Measurements from ENCODE around the gene TMTC2. TPM values are rescaled to one million over a fixed set of nuclear protein-coding genes. Genes with fewer than 3 reads are reported as not detected.

The TMTC2 gene
- total and polyA plus RNA-seq, 5 donors from 2014 or later, result 0.10 to 6.3 (median 0.21) TPM

DNA sequence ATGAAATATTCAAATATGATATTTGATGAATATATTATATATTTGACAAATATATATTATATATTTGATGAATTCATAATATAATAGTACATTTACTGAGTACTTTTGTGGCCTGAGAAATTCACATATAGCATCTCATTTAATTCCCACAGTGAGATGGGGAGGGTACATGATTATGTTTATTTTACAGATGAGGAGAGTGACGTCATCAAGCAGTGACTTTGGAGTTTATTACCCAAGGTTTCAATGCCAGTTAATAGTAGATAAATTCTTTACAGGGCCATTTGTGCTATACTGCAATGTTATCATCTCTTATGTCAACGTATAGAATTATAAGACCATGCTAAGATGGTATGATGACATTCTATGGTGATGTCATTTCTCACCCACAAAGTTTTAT, 352.7 kb downstream of the TMTC2 start:
- Mint-ChIP-seq H3K36me3 (no peaks in the 10 kb centered on the region), H3K4me1 (no peaks in the 10 kb centered on the region), H3K9me3 (peaks cover 0 to 5% (median 0%) of the 10 kb centered on the region in 7 donors), H3K4me3 (no peak overlapping the region), H3K27me3 (peaks cover 4% of the 10 kb centered on the region), H3K27ac (no peak overlapping the region)
- no peak overlapping the region for H3K27ac ChIP-seq (ENCODE audit: insufficient read depth, low read length, poor library complexity, severe bottlenecking)
- H3K9me3 ChIP-seq (ENCODE audit: control insufficient read depth in 2 of 2, low read length in 2 of 2), result no peaks in the 10 kb centered on the region
- H3K27me3 ChIP-seq (ENCODE audit: control insufficient read depth, insufficient read depth, low read length), result no peaks in the 10 kb centered on the region
- ATAC-seq (ENCODE audit: low read depth in 2 of 2) (no peak), DNase-seq (no peak)
- H3K4me1 ChIP-seq (ENCODE audit: control insufficient read depth, insufficient read depth, low read length, poor library complexity, severe bottlenecking), result no peaks in the 10 kb centered on the region
- no peak overlapping the region for H3K4me3 ChIP-seq (ENCODE audit: low read depth, low read length)
- H3K36me3 ChIP-seq (ENCODE audit: control insufficient read depth, insufficient read depth, low read length), result no peaks in the 10 kb centered on the region

- no peaks in the 10 kb centered on the region for H3K27me3 ChIP-seq (ENCODE audit: control insufficient read depth, insufficient read depth, low read length)
- H3K36me3 ChIP-seq (ENCODE audit: control insufficient read depth, insufficient read depth, low read length), result no peaks in the 10 kb centered on the region
- ATAC-seq (ENCODE audit: low read depth in 2 of 2), result no peak
- H3K9me3 ChIP-seq (ENCODE audit: control insufficient read depth in 2 of 2, low read length in 2 of 2), result no peaks in the 10 kb centered on the region
- DNase-seq, result no peak
- no peak overlapping the region for H3K4me3 Mint-ChIP-seq
- peaks cover 4% of the 10 kb centered on the region for H3K27me3 Mint-ChIP-seq
- H3K4me3 ChIP-seq (ENCODE audit: low read depth, low read length), result no peak overlapping the region
- H3K27ac ChIP-seq (ENCODE audit: insufficient read depth, low read length, poor library complexity, severe bottlenecking), result no peak overlapping the region
- no peak overlapping the region for H3K27ac Mint-ChIP-seq
- no peaks in the 10 kb centered on the region for H3K36me3 Mint-ChIP-seq
- no peaks in the 10 kb centered on the region for H3K4me1 ChIP-seq (ENCODE audit: control insufficient read depth, insufficient read depth, low read length, poor library complexity, severe bottlenecking)
- no peaks in the 10 kb centered on the region for H3K4me1 Mint-ChIP-seq
- peaks cover 0 to 5% (median 0%) of the 10 kb centered on the region in 7 donors for H3K9me3 Mint-ChIP-seq
Measured at GRCh38 chr12:83040339-83040738, 353.6 kb downstream of the TMTC2 start.

GRCh38 chr12:83040991-83041390, 354.3 kb downstream of the TMTC2 start:
- Histone ChIP-seq H3K4me1 (ENCODE audit: control insufficient read depth, insufficient read depth, low read length, poor library complexity, severe bottlenecking) (no peaks in the 10 kb centered on the region), H3K4me3 (ENCODE audit: low read depth, low read length) (no peak overlapping the region), H3K27ac (ENCODE audit: insufficient read depth, low read length, poor library complexity, severe bottlenecking) (no peak overlapping the region), H3K36me3 (ENCODE audit: control insufficient read depth, insufficient read depth, low read length) (no peaks in the 10 kb centered on the region), H3K27me3 (ENCODE audit: control insufficient read depth, insufficient read depth, low read length) (no peaks in the 10 kb centered on the region), H3K9me3 (ENCODE audit: control insufficient read depth in 2 of 2, low read length in 2 of 2) (no peaks in the 10 kb centered on the region)
- H3K9me3 Mint-ChIP-seq, result peaks cover 0 to 3% (median 0%) of the 10 kb centered on the region in 7 donors
- no peaks in the 10 kb centered on the region for H3K36me3 Mint-ChIP-seq
- no peak overlapping the region for H3K27ac Mint-ChIP-seq
- peaks cover 4% of the 10 kb centered on the region for H3K27me3 Mint-ChIP-seq
- ATAC-seq (ENCODE audit: low read depth in 2 of 2) (no peak), DNase-seq (no peak)
- H3K4me3 Mint-ChIP-seq, result no peak overlapping the region
- no peaks in the 10 kb centered on the region for H3K4me1 Mint-ChIP-seq

- H3K9me3 ChIP-seq (ENCODE audit: control insufficient read depth in 2 of 2, low read length in 2 of 2), result no peaks in the 10 kb centered on the region
- H3K27ac ChIP-seq (ENCODE audit: insufficient read depth, low read length, poor library complexity, severe bottlenecking), result no peak overlapping the region
- Mint-ChIP-seq H3K36me3 (no peaks in the 10 kb centered on the region), H3K9me3 (peaks cover 0 to 3% (median 0%) of the 10 kb centered on the region in 7 donors), H3K27ac (peak overlapping the region in 1 of 3 donors; percentile 53), H3K4me3 (no peak overlapping the region), H3K4me1 (no peaks in the 10 kb centered on the region), H3K27me3 (peaks cover 4% of the 10 kb centered on the region)
- H3K4me3 ChIP-seq (ENCODE audit: low read depth, low read length), result no peak overlapping the region
- no peaks in the 10 kb centered on the region for H3K36me3 ChIP-seq (ENCODE audit: control insufficient read depth, insufficient read depth, low read length)
- ATAC-seq (ENCODE audit: low read depth in 2 of 2) (no peak), DNase-seq (no peak)
- no peaks in the 10 kb centered on the region for H3K4me1 ChIP-seq (ENCODE audit: control insufficient read depth, insufficient read depth, low read length, poor library complexity, severe bottlenecking)
- H3K27me3 ChIP-seq (ENCODE audit: control insufficient read depth, insufficient read depth, low read length), result no peaks in the 10 kb centered on the region
Measured at GRCh38 chr12:83042441-83043200, 355.9 kb downstream of the TMTC2 start.

DNA sequence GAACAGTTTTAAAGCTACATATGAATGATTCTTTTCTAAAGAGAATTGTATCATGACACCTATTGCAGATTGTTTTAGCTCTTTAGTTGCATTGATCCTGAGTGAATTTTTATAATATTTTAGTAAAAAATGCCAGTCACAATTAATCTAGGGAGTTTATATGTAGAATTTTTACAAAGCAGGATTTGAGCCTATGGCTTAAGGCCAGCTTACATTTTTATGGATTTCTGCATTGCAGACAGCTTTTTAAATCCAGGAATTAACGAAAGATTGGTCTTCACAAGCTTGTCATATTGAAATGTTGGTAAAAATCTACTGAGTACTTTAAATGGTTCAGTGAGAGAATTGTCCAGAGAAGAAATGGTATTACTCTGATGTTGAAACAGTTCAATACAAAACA, 358.0 kb downstream of the TMTC2 start:
- H3K9me3 Mint-ChIP-seq, result peaks cover 0 to 6% (median 0%) of the 10 kb centered on the region in 7 donors
- Histone ChIP-seq H3K27ac (ENCODE audit: insufficient read depth, low read length, poor library complexity, severe bottlenecking) (no peak overlapping the region), H3K4me3 (ENCODE audit: low read depth, low read length) (no peak overlapping the region), H3K4me1 (ENCODE audit: control insufficient read depth, insufficient read depth, low read length, poor library complexity, severe bottlenecking) (no peaks in the 10 kb centered on the region), H3K27me3 (ENCODE audit: control insufficient read depth, insufficient read depth, low read length) (no peaks in the 10 kb centered on the region), H3K9me3 (ENCODE audit: control insufficient read depth in 2 of 2, low read length in 2 of 2) (no peaks in the 10 kb centered on the region), H3K36me3 (ENCODE audit: control insufficient read depth, insufficient read depth, low read length) (no peaks in the 10 kb centered on the region)
- DNase-seq (no peak), ATAC-seq (ENCODE audit: low read depth in 2 of 2) (no peak)
- no peak overlapping the region for H3K4me3 Mint-ChIP-seq
- peaks cover 4% of the 10 kb centered on the region for H3K27me3 Mint-ChIP-seq
- no peaks in the 10 kb centered on the region for H3K36me3 Mint-ChIP-seq
- peaks cover 0 to 3% (median 0%) of the 10 kb centered on the region in 4 donors for H3K4me1 Mint-ChIP-seq
- no peak overlapping the region for H3K27ac Mint-ChIP-seq

GRCh38 chr12:83046019-83046418, 359.3 kb downstream of the TMTC2 start:
- Histone ChIP-seq H3K27ac (ENCODE audit: insufficient read depth, low read length, poor library complexity, severe bottlenecking) (no peak overlapping the region), H3K4me1 (ENCODE audit: control insufficient read depth, insufficient read depth, low read length, poor library complexity, severe bottlenecking) (no peaks in the 10 kb centered on the region), H3K4me3 (ENCODE audit: low read depth, low read length) (no peak overlapping the region), H3K36me3 (ENCODE audit: control insufficient read depth, insufficient read depth, low read length) (no peaks in the 10 kb centered on the region), H3K27me3 (ENCODE audit: control insufficient read depth, insufficient read depth, low read length) (no peaks in the 10 kb centered on the region), H3K9me3 (ENCODE audit: control insufficient read depth in 2 of 2, low read length in 2 of 2) (no peaks in the 10 kb centered on the region)
- Mint-ChIP-seq H3K36me3 (no peaks in the 10 kb centered on the region), H3K27me3 (peaks cover 4% of the 10 kb centered on the region), H3K9me3 (peaks cover 0 to 6% (median 0%) of the 10 kb centered on the region in 7 donors), H3K27ac (no peak overlapping the region), H3K4me1 (peaks cover 0 to 4% (median 0%) of the 10 kb centered on the region in 4 donors), H3K4me3 (no peak overlapping the region)
- ATAC-seq (ENCODE audit: low read depth in 2 of 2), result no peak
- no peak for DNase-seq

- peaks cover 4% of the 10 kb centered on the region for H3K36me3 Mint-ChIP-seq
- no peaks in the 10 kb centered on the region for H3K4me1 ChIP-seq (ENCODE audit: control insufficient read depth, insufficient read depth, low read length, poor library complexity, severe bottlenecking)
- DNase-seq, result no peak
- no peaks in the 10 kb centered on the region for H3K27me3 Mint-ChIP-seq
- H3K27ac Mint-ChIP-seq, result no peak overlapping the region
- no peak overlapping the region for H3K4me3 Mint-ChIP-seq
- H3K9me3 ChIP-seq (ENCODE audit: control insufficient read depth in 2 of 2, low read length in 2 of 2), result no peaks in the 10 kb centered on the region
- no peak overlapping the region for H3K27ac ChIP-seq (ENCODE audit: insufficient read depth, low read length, poor library complexity, severe bottlenecking)
- peaks cover 0 to 6% (median 0%) of the 10 kb centered on the region in 7 donors for H3K9me3 Mint-ChIP-seq
- H3K36me3 ChIP-seq (ENCODE audit: control insufficient read depth, insufficient read depth, low read length), result no peaks in the 10 kb centered on the region
- no peak for ATAC-seq (ENCODE audit: low read depth in 2 of 2)
- no peaks in the 10 kb centered on the region for H3K27me3 ChIP-seq (ENCODE audit: control insufficient read depth, insufficient read depth, low read length)
- H3K4me3 ChIP-seq (ENCODE audit: low read depth, low read length), result no peak overlapping the region
- H3K4me1 Mint-ChIP-seq, result peaks cover 0 to 4% (median 0%) of the 10 kb centered on the region in 4 donors
Measured at GRCh38 chr12:83049306-83049705, 362.6 kb downstream of the TMTC2 start.

Data from CD4-positive, CD25-positive, alpha-beta regulatory T cell (primary cell).